Heart left ventricle (tissue), 13 donors: Measurements from ENCODE around the gene PRKAR1B.

Experiments used
- CTCF ChIP-seq, 12 donors: fragments of 200-600 bp; sonication (generic) in 4 of 12; IDR thresholded peaks; one replicate each; pipeline versions ENCODE4 v1.5.0 to v1.8.0; 2018 to 2022; ENCODE audit warnings: antibody characterized with exemption in 12 of 12, mild to moderate bottlenecking in 5 of 12
- POLR2A ChIP-seq, 2 donors: fragments of 450-650 bp; IDR thresholded peaks; one replicate each; pipeline ENCODE4 v1.6.1; 2017; ENCODE audit warnings: antibody characterized with exemption in 2 of 2, mild to moderate bottlenecking in 2 of 2, moderate library complexity in 2 of 2
- donor health status: ischemic (EF 13 %, LVEDD 7.1; RV severe dilation, severe dysfunction).
- donor health status: DM: no; HTN: yes; CAD: no.
- donor health status: DM: no; HTN: no; CAD: no.
- donor health status: ischemic (EF 25% LVEDD 6.9; RV normal size, moderate dysfunction).
- donor health status: ischemic (EF 25% LVEDD 5.7; RV mildly dilated, moderate dysfunction).
- donor health status: ischemic (EF 35%, LVEDD 5.7; RV mildly dilated, moderate dysfunction).
- donor health status: nonischemic (EF 11% LVEDD 7.7; RV severe dilation, severe dysfunction).
- donor health status: DM: yes; HTN: yes; CAD: no.
- donor health status: PGD.
- donor health status: ischemic (EF 29% LVEDD 5.4; RV normal size, mild dysfunction).
- donor health status: nonischemic (EF 23%, LVEDD 6.1; RV moderate dilation, normal function).

GRCh38 chr7:762885-763284 lies 35.8 kb upstream of the PRKAR1B start:
- TF ChIP-seq CTCF (IDR thresholded peaks at IDR 0.05) (no peak), POLR2A (IDR thresholded peaks at IDR 0.05) (no peak)
